Measurements from ENCODE around the gene ZKSCAN1.

The ZKSCAN1 gene

DNA sequence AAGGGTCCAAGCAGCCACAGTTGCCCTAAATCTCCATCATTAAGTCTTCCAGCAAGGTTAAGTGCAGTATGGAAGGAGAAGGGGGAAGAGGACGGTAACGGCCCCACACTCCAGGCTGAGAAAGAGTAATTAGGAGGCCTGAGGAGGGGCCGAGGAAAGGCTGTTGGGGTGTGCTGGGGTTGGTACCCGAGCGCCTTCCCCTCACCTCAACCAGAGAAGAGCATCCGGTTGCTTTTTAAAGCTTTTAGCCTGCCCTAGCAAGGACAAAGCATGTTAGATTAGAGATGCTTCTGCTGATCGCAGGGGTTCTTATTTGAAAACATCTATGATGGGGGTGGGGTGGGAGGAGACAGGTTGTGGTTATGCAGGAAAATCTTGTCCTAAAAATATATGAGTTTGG, 25.2 kb downstream of the ZKSCAN1 start:
- no peak for DNase-seq

DNA sequence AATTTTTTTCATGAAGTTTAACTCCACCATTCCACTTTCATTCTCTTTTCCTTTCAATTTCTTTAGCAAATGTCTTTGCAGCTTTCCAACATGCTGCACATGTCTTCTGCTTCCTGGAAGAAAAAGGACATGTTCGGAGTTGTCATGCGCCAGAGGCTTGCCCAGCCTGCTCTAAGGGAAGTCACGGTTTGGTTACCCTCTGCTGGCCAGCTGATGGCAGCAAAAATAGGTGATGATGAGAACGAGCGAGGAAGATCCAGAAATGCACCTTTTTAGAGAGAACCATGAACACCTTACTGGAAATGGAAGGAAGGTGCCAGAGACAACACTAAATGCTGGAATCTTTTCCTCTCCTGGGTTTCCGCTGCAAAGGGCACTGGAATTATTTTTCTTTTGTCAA, 29.3 kb downstream of the ZKSCAN1 start:
- no peak for DNase-seq

DNA sequence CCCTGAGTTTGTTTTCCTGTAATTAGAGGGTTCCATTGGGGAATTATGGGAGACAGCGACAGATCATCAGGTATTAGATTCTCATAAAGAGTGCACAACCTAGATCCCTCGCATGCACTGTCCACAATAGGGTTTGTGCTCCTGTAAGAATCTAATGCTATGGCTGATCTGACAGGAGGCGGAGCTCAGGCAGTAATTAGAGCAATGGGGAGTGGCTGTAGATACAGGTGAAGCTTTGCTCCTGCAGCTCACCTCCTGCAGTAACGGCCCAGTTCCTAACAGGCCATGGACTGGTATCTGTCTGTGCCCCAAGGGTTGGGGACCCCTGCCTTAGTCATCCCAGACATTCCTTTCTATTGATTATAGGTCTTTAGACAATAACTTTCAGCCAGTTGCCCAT, 33.3 kb downstream of the ZKSCAN1 start:
- DNase-seq, result no peak

DNA sequence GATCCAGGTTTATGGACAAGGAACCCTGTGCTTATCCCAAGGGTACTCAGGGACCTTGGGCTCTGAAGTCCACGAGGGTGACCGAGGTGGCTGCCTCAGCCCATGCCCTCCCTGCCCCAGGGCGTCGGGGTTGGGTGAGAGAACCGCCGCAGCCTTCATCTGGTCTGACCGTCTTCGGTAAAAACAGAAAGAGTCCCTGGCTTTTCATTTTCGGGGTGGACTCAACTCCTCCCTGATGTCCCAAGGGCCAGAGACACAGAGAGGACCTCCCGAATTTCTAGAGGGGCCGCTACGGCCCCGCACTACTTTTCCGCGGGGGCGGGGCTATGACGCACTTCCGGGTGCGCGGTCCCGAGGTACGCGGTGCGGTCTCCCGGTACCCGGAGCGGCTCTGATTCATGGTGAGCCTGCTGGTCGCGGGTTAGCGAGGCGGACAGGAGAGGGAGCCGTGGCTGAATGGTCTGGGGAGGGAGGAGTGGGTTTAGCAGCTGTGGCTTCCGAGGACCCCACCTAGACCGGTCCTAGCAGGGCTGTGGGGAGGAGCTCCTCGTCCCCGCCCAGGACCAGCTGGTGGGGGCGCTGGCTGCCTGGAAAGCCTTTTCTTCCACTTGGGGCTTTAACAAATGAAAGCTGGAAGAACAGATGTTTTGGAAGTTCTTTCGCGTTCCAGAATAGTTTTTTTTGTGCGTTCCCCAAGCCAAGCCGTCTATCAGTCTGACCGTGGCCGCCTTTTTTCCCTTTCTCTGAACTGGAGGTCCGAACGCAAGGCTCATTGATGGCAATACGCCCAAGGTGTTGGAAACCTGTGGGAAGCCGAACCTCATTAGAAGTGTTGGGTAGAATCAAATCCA, 34.3 kb downstream of the ZKSCAN1 start, which contains the start of gene ZSCAN21:
Gene ZSCAN21 (plus strand): TSS at position 334 of the 851 bp plus-strand sequence. CDS start 7,233 bp downstream, outside the sequence.
- DNase-seq, result peak; percentile 73

DNA sequence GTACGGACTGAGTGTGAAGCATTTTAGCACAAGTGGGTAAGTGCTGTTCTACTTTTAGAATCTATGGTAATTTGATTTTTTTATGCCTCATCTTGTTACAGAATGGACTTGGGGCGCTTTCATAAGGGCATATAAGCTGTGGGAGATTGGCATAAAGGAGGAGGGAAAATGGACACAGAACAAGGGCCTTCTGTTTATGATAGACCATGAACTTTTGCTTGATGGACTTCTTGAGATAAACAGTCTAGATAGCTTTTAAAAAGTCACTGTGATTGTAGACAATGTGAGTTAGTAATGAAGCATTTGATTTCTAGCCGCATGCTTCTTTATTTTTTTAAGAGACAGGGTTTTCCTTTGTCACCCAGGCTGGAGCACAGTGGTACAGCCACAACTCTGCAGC, 36.2 kb downstream of the ZKSCAN1 start:
- no peak for DNase-seq

DNA sequence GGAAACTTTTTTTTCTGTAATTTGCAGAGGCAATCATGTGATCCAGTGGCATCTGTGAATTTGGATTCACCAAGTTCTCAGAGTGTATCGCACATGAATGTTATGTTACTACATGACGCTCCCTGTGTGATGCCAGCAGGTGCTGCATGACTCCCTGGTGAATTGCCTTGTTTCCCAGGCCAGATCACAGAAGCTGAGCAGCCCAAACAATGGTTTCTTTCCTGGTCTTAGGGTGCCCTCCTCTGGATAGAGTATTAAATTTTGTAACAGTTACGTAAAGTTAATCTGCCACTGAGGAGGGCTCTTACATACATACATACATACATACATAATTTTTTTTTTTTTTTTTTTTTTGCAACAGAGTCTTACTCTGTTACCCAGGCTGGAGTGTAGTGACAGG, 37.8 kb downstream of the ZKSCAN1 start:
- DNase-seq, result peak; percentile 21

DNA sequence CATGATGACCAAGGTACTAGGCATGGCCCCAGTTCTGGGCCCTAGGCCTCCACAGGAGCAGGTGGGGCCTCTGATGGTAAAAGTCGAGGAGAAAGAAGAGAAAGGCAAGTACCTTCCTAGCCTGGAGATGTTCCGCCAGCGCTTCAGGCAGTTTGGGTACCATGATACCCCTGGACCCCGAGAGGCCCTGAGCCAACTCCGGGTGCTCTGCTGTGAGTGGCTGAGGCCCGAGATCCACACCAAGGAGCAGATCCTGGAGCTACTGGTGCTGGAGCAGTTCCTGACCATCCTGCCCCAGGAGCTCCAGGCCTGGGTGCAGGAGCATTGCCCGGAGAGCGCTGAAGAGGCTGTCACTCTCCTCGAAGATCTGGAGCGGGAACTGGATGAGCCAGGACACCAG, 41.6 kb downstream of the ZKSCAN1 start:
- DNase-seq, result no peak

DNA sequence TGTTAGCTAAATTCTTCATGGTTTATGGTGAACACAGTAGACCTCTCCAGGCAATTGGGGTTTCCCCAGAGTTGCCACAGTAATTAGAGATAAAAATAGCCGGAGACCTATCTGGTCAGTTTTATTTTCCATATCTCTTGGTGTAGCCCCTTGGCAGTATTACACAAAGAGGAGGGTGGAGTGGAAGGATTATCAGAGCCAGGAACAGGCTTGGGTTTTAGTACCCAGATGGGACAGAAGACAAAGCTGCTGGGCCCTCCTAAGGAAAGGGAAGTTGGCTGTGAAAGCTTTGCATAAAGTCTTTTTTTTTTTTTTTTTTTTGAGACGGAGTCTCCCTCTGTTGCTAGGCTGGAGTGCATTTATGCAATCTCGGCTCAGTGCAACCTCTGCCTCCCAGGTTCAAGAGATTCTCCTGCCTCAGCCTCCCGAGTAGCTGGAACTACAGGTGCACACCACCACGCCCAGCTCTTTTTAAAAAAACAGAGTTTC, 43.9 kb downstream of the ZKSCAN1 start:
- no peak for DNase-seq

DNA sequence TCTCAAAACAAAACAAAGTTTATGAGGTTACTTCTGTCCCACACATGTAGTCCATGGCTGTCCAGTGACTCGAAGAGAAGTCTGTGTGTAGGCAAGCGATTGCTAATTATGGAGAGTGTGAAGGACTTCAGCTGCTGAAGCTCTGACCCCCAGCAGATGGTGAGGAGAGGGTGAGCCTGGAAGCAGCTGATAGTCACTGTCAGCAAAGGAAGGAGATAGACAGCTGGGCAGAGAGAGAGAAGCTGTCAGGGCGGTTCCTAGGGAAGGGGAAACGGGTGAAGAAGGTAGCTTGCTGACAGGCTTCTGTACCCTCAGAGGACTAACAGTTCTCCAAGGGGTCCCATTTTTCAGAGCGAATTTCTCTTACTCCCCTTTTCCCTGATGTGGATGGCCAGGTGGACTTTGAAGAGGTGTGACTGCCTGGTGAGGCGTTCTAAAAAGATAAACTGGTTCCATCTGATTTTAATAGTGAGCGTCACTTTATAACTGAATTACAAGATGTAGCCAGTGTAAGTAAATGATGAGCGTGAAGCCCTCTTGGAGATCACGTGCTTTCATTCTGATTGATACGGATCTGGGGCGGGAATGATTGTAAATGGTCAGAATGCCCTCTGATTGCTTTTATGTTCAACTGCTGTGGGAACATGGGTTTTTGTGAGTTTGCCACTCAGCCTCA, 46.3 kb downstream of the ZKSCAN1 start:
- no peak for DNase-seq

DNA sequence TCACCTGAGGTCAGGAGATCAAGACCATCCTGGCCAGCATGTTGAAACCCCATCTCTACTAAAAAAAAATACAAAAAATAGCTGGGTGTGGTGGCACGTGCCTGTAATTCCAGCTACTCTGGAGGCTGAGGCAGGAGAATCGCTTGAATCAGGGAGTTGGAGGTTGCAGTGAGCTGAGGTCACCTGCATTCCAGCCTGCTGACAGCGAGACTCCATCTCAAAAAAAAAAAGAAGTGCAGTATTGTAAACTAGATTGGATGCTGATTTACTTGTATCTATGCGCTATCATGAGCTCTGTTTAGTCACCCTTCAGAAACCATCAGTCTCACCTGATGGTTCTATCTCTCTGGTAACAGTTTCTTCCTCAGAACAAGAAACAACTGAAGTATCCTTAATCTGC, 48.0 kb downstream of the ZKSCAN1 start:
- DNase-seq, result no peak

DNA sequence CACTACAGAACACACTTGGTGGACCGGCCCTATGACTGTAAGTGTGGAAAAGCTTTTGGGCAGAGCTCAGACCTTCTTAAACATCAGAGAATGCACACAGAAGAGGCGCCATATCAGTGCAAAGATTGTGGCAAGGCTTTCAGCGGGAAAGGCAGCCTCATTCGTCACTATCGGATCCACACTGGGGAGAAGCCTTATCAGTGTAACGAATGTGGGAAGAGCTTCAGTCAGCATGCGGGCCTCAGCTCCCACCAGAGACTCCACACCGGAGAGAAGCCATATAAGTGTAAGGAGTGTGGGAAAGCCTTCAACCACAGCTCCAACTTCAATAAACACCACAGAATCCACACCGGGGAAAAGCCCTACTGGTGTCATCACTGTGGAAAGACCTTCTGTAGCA, 48.8 kb downstream of the ZKSCAN1 start:
- no peak for DNase-seq

DNA sequence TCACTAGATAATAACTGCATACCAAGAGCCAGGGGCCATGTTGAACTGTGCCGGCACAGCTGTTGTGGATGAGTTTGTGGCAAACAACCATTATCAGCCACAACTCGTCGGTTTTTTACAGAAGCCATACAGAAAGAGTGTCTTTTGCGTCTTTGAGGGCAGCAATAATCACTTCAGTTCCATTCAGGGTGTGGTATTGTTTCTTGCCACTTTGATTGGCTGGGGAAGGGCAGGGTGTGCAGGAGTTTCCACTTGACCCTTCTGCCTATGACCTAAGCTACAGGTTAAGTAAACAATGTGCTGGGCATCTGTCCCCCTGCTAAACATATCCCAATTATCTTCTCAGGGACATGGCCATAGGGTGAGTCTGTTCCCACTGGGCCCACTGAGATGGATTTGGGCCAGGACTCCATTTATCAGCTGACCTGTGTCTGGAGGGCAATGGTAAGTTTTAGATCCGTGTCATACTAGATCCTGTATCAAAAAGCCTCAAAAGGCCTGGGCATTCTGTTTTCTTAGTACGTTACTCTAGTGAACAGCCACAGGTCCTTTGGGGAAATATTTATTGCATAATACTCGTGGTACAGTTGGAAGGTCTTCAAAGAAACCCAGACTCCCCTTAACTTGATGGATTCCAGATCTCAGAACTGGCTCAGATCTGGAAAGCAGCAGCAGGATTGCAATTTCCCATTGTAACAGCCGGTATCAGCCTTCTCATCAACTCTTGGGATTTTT, 50.2 kb downstream of the ZKSCAN1 start:
- no peak for DNase-seq

DNA sequence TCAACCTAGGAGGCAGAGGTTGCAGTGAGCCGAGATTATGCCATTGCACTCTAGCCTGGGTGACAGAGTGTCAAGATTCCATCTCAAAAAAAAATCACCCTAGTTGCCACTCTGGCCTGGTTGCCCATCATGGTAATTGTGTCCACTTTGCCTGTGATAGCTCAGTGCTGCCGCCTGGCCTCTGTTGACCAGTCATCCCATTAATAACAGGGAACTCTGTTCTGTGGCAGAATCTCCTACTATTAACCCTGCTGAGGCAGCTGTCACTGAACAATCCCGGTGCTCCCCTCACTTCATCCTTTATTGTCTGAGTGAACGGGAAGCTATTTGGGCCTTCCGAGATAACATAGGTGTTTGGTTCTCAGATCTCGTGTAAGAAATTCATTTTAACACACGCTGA, 51.6 kb downstream of the ZKSCAN1 start:
- no peak for DNase-seq

DNA sequence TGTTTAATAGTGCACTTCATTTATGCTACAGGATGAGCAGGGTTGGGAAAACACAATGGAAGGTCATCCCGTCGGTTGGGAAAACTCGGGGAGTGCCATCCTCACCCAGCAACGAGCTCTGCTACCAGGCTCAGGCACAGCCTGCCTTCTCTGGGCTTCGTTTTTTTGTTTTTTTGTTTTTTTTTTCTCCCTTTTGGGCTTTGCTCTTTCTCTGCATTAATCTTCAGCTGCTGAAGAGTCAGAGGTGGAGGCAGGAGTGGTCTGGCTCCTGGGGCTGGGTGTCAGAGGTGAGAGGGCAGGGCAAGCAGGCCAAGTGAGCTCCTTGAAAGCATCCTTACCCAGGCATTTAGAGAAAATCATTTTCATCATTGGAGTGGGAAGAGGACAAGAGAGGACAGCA, 54.6 kb downstream of the ZKSCAN1 start:
- no peak for DNase-seq

DNA sequence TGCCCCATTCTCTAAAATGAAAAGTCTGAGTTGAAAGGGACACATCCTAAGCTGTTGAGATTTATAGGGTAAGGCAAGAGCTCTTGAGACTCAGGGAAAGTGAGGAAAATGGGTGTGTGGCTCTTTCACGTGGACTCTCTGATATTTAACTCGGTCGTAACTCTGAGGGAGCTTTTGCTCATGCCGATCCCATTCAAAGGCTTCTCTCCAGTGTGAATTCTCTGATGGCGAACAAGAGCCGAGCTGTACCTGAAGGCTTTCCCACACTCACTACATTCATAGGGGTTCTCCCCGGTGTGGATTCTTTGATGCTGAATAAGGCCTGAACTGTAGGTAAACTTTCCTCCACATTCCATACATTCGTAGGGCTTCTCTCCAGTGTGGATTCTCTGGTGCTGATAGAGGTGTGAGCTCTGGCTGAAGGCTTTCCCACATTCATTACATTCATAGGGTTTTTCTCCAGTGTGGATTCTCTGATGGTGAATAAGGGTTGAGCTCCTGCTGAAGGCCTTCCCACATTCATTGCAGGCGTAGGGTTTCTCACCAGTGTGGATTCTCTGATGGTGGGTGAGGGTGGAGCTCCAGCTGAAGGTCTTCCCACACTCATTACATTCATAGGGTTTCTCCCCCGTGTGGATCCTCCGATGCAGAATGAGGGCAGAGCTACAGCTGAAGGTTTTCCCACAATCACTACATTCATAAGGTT, 55.8 kb downstream of the ZKSCAN1 start:
- no peak for DNase-seq

DNA sequence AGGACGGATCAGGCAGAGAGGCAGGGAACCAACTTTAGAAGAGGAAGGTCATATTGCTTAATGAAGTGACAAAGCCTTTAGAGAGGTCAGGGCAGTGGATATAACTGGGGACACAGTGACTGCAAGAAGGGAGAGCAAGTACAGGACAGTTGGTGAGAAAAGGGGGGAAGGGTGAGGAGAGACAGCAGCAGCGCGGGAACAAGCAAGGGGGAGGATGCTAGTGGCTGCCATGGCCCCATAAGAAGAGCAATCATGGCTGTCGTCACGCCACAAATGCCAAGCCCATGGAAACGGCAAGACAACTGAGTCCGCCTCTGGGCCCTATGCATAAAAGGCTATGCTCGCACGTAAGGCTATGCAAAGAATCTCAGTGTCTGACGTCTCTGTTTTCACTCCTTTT, 57.1 kb downstream of the ZKSCAN1 start:
- DNase-seq, result no peak

DNA sequence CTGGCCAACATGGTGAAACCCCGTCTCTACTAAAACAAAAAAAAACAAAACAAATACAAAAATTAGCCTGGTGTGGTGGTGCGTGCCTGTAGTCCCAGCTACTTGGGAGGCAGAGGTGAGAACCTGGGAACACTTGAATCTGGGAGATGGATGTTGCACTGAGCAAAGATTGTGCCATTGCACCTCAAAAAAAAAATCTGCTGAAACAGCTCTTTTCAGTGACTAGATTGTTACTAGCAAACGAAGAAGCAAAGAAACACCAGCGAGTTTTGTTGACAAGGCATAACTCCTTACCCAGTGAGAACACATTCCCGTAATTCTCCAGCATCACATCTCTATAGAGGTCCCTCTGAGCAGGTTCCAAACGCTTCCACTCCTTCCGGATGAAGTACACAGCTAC, 59.4 kb downstream of the ZKSCAN1 start:
- DNase-seq, result no peak

DNA sequence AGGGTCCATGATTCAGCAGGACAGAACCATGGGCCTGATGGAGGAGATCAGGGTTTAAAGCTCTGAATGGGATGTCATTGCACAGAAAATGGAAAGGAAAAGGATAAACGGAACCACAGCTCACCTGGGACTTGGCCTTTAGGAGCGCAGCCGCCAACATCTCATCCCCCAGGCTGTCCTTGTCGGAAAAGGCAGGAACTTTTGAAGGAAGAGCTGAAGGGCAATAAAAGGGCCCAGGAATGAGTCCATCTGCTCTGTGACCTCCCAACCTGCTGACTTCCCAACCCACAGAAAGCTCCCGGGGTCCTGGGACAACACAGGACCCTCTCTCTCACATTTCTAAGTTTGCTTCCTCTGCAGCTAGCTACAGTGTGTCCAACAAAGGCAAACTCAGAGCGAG, 60.0 kb downstream of the ZKSCAN1 start:
- no peak for DNase-seq

DNA sequence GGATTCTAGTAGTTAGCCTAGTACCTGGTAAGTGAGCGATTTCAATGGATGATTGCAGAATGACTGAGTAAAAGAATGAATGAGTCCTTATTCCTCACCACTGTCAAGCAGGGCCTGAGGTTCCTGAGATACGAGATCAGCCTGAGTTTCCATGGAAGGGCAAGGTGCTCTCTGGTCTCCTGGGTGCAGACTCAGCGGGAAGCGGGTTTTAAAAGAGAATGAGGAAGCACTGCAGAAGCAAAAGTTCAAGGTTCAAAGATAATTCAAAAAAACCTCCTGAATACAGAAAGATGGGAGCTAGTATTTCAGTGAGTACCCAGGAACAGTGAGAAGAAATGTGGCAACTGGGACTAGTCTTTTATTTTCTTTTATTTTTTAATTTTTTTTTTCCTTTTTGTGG, 61.8 kb downstream of the ZKSCAN1 start:
- no peak for DNase-seq

DNA sequence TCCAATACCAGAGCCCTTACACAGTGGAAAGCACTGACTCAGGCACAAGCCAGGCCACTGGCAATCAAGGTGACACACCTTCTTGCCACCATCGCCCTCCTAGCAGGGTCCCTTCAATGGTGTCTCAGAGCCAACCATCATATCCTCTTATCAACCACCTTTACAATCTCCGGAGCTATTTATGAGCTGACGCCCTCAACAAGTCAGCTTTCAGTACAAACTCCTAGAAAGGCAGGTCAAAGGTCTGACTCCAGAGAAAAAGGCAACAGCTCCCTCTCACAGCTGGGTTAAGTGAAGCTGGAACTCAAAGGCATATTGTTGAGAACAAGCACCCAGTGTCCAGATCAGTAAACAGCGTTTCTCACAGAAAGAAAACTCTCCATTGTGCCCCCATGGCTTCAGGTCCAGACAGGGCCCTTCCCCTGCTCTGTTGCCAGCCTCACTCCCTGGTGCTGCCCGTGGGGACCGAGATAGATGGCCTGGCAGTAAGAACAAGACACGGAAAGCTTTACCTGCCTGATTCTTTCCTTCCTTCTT, 63.7 kb downstream of the ZKSCAN1 start:
- DNase-seq, result no peak

DNA sequence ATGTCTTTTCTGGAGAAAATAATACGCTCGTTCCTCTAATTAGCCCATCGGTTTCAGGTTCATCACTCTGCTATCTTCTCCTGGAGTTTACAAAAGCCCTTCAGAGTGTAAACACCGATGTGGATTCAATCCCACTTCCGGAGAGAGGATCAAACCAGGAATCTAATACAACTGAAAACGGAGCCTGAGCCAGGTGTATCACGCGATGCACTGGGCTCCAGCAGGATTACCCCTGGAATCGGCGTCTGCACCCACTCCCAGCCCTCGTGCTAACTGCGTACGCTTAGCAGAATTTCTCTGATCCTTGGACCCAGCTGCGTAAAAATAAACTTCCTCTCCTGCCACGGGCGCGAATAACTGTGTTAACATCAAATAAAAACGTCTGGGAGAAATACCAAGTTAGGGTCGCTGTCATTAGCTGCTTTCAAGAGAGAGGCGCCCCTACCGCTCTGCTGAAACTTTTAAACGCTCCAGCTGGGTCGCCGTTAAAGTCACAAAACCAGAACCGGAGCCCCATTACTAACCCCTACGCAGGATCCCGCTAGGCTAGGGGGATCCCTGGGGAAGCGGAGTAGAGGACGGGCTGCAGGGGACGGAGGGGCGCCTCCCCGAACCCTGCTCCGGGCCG, 65.6 kb downstream of the ZKSCAN1 start:
- no peak for DNase-seq

DNA sequence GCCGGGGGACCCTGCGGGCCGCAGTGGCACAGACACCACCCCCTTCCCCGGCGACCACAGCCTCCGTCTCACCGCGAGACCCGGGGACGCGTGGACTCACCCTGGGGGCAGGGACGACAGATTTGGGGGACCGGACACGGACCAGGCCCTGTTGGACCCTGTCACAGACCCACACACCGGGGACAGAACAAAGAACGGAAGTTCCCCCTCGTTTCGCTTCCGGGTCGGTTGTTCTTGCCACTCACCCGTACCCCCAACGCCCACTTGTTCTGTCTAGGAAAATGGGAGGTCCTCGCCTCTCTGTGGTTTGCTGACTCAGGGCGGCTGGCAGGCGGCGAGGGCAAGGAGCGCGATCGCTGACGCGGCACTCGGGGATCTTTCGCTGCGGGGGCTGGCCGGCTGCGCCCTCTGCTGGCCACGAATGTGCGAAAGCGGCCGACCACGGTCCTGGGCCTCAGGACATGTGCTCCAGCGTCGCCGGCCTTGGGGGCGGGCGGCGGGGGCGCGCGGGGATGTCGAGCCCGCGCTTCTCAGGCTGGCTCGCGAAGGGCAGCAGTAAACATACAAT, 66.2 kb downstream of the ZKSCAN1 start, which contains the start of gene ZNF3:
Gene ZNF3 (minus strand): TSS at position 189 of the 568 bp plus-strand sequence. CDS start 4,366 bp downstream, outside the sequence.
- peak; percentile 98 for DNase-seq
